NCI-H1092 (cell line): ENCODE measurements around the gene EMX1.

Source experiments
- DNase-seq: peaks from one replicate; lab custom pipeline; 2025; lab: John Stamatoyannopoulos, UW

The EMX1 gene

DNA sequence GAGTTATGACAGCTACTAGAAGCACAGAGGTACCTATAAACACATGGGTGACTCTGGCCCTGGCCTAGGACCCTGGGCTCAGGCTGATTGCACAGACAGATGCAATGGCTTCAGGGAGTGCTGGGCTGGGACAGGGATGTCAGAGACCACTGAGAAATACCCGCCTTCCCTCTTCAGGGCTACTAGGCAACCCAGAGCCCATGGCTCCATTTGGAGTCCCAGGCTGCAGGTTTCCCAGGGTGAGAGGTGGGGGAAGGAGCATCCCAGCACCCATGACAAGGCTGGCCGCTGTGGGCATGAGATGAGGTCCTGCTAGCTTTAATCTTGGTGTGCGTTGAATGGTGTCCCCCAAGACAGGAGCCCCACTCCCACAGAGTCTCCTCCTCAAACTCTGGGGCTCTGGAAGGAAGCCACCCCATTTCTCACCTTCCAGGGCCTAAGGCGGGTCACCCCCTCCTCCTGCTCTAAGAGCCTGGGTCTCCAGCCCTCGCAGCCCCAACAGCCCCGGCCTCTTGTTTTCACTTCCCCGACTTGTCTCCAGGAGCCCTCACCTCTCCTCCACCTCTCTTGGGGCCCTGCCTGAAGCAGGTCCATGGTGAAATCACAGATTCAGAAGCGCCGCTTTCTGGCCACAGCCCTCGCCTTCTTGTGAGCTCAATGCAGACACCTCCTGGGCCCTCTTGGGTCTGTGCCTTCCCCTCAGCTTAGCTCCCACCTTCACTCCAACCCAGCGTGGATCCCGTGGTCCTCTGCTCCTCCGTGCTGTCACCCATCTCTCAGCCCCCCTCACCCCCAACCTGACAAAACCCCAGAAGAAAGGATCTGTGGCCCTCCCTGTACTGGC is 41.4 kb downstream of the EMX1 start:
- DNase-seq, result no peak

DNA sequence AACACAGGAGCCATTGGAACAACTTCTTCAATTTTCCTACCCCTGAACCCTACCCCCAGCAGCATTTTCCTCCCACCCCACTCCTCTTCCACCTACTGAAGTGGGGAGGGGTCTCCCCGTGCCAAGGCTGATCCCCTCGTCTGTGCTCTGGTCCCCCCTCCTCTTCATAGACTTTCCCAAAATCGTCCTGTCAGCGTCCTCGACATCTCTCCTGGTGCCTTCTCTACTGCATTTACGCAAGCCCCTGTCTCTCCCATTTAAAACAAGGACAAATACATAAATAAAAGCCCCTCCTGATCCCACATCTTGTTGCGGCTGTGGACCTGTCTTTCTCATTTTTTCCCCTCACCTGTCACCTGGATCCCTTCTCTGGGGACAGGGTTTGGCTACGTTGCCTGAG is 42.2 kb downstream of the EMX1 start:
- no peak for DNase-seq

GRCh38 chr2:72959995-72960981 is 43.0 kb downstream of the EMX1 start:
- DNase-seq, result no peak

DNA sequence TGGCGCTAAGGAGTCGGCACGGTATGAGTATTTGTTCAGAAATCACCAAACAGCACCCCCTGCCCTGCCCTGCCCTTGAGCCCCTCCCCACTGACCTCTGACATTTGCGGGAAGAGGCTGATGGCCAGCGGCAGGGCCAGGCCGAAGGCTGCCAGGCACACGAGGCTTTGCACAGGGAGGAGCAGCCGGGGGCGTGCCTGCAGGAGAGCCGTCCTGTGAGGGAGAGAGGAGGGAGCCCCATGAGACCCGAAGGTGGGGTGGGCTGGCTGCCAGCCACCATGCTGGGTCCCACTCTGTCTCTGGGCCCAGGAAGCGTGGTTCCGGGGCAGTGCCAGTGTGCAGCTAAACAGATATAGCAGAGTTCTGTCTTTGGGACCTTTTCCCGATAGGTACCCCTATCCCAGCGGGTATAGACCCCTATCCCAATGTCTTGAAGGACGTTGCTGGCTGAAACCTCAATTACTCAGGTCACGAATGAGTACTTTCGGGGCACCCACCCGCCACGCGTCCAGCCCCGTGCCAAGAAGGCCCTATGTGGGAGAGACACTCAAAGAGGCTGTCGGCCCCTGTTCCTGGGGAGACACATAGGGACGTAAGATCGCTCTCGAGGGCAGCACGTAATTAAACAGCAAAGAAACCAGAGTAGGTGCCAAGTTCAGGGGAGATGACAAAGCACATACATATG is 43.9 kb downstream of the EMX1 start:
- DNase-seq, result no peak

- no peak for DNase-seq
Observed at GRCh38 chr2:72961853-72962468, 44.6 kb downstream of the EMX1 start.

- DNase-seq, result no peak
Observed at GRCh38 chr2:72962911-72963310, 45.6 kb downstream of the EMX1 start.

DNA sequence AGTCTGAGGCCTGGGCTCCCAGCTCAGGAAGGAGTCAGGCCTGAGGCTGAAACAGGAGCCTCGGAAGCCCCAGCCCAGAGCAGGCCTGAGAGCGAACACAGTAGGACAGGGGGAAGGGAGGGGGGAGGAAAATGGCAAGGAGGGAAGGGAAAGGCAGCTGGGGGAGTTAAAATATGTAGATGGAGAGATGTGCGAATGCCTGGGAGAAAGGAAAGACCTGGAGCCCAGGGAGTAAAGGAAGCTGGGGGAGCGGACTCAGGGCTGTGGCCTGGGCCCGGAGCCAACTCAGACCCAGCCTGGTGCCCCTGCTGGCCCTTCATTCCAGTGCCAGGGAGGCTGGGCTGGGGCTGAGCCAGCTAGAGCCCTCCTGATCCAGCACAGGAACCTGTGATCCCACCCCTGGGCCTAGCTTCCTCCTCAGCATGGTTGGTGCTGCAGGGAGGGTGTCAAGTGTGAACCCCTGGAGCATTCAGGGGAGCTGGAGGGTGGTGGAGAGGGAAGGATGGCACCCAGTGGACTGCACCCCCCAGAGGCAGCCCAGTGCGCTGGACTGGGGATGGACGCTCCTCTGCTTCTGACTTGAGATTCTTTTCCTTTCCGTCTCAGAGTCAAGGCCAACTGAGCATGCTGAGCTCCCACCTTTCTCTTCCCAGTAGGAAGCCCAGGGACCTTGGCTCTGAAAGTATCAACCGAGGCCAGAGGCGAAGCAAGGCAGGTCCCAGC is 46.3 kb downstream of the EMX1 start:
- DNase-seq, result no peak

DNA sequence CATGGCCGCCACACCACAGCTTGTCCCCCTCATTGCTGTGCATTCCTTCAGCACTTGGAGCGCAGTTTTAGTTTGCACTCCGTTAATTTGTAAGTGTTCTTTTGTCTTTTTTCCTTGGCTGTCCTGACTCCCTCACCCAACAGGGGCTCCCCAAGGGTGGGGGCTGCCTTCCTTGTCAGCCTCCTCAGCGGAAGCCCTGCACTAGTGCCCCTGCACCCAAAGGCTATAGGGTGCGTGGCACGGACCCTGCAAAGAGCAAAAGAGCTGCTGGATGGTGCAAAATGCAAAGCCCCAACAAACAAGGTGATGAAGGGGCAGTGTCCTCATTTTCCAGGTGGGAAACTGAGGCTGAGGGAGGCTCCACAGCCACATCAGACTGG is 46.8 kb downstream of the EMX1 start:
- DNase-seq, result no peak

DNA sequence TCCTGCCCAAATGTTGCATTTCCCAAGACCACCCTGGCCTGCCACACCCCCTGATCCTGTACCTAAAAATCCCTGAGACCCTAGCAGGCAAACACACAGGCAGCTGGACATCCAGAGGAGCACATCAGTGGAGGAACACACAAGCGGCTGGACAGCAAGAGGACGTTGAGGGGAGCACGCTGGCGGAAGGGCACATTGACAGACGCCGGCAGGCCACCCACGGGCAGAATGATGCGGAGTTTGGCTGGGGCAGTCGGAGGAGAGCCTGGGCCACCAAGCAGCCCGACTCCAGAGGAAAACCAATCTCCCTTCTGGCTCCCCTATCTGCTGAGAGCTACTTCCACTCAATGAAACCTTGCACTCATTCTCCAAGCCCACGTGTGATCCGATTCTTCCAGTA is 47.7 kb downstream of the EMX1 start:
- no peak for DNase-seq

DNA sequence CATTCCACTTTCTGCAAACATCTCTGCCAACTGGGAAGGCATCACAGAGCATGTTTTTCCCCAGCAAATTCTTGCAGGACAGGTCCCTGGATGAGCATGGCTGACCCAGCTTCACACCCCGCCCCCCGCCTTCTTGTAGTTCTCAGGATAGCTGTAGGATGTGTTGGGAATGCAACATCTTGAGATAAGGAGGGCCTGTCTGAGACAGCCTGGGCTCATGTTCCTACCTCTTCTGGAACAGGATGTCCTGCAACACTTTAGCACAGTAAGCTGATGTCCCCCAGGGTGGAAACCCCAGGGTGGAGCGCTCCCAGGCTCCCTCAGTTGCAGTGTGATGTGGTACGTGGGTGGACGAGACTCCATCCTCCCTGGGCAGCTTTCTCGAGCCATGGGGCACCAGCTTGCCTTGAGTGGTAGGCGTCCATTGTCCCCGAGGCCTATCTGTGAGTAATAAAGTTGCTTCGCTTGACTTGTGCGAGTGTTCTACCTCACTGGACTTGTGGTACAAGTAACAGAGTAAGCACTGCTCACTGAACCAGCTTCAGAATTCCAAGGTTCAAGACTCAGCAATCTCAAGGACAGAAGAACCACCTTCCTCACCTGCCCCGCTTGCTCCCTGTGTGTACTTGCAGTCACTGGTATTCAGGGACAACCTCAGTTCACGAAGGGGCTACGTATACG is 48.6 kb downstream of the EMX1 start:
- DNase-seq, result no peak

- no peak for DNase-seq
Observed at GRCh38 chr2:72968286-72968685, 51.0 kb downstream of the EMX1 start.

- no peak for DNase-seq
Observed at GRCh38 chr2:72969706-72970105, 52.4 kb downstream of the EMX1 start.

GRCh38 chr2:72971036-72971435 is 53.7 kb downstream of the EMX1 start:
- no peak for DNase-seq

GRCh38 chr2:72972352-72973136 is 55.2 kb downstream of the EMX1 start:
- DNase-seq, result no peak

DNA sequence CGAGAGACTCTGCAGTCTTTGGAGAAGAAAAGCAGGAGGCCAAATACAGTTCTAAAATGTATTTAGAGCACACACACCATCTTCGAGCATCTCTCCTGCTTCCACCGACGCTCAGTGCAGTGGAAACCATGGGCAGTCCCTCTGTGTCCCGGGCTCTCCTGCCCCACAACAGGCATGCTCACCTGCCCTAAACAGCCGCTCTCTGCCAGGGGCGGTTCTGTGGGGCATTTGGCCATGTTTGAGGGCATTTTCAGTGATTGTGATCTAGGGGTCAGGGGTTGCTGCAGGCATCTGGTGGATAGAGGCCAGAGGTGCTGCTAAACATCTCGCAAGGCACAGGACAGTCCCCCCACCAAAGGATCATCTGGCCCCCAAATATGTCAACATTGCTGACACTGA is 55.8 kb downstream of the EMX1 start:
- DNase-seq, result no peak

DNA sequence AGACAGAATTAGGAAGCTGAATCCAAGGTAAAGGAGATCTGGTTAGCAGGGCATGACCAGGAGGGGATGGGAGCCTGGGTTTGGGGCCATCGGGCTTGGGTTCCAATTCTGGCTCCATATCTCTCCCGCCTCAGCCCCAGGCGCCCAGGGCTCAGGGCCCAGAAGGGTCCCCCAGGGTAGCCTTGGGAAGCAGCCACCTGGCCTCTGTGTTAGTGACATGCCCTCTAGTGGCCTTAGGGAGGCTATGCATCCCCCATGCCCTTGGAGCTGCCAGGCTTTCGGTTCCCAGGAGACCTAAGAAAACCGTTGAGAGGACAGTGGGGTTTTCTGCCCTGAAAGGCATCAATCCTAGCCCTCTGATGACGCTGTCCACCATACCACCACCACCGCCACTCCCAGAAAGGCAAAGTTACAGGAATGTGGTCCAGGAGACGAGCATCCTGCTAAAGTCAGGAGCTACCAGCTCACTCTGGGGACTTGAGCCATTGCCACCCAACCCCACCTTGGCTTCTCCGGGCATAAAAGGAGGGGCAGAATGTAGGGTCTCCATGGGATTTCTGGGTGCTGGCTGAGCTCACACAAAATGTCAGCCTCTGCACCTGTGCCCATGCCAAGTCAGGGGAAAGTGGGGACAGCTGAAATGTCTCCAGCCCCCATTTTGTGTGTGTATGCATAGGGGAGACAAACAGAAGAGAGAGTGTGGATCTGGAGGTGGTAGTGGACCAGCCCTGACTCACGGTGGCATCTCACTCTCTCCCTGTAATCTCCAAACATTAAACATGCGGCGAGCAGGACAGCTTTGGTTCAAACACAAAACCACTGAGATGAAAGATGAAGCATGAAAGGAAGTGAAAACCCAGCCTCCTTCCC is 56.5 kb downstream of the EMX1 start:
- peak; percentile 30 for DNase-seq

- DNase-seq, result no peak
Observed at GRCh38 chr2:72974436-72974754, 57.1 kb downstream of the EMX1 start.

DNA sequence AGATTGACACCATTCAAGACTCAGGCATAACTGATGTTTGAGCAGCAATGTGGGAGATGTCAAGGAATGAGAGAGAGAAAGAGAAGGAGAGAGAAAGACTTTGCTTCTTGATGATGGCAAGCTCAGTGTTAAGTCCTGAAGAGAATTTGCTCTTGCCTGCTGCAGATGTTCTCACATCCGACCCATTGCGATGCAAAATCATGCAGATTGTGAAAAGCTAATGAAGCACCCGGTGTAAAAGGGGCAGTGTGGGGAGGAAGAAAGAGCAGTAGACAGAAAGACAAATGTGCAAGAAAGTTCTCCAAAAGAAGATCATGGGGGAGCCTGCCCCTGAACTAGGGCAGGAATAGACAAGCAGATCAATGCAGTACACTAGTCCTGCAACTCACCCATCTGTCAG is 57.7 kb downstream of the EMX1 start:
- no peak for DNase-seq

GRCh38 chr2:72979896-72980295 is 62.6 kb downstream of the EMX1 start:
- DNase-seq, result no peak
